ENCODE measurements around the gene AGAP3.

AGAP3 gene

DNA sequence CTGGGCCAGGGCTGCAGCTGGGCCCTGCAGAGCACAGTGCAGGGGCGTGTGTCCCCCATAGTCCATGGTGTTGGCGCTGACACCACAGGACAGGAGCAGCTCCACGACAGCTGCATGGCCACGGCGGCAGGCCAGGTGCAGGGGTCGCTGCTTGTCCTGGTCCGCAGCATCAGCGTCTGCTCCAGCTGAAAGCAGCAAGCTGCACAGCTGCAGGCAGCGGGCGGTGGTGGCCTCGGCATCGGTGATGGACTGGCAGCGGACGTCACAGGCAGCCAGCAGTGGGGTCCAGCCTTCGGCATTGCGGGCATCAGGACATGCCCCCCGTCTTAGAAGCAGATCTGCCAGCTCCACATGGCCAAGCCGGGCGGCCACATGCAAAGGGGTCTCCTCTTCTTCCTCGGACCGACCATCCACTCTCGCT, 94.7 kb downstream of the AGAP3 start:
- no peak for DNase-seq
- no peak overlapping the region for H3K27ac ChIP-seq
- in situ Hi-C loops (cut with HindIII; ENCODE audit: low pct_ligation_motif_present, low sequenced_read_pairs): no loop called here
- no peak overlapping the region for H3K4me3 ChIP-seq (ENCODE audit: low read depth, low read length)
- no peaks in the 10 kb centered on the region for H3K36me3 ChIP-seq (replicated peaks)
- peaks cover 33% of the 10 kb centered on the region for H3K27me3 ChIP-seq (replicated peaks)
- no peak for TF ChIP-seq CTCF (IDR thresholded peaks at IDR 0.05; ENCODE audit: low read depth, low read length, missing control alignments)

- no peaks in the 10 kb centered on the region for H3K36me3 ChIP-seq (replicated peaks)
- peaks cover 12% of the 10 kb centered on the region for H3K27me3 ChIP-seq (replicated peaks)
- no peak for DNase-seq
- in situ Hi-C loops (cut with HindIII; ENCODE audit: low pct_ligation_motif_present, low sequenced_read_pairs): no loop called here
- H3K4me3 ChIP-seq (ENCODE audit: low read depth, low read length): no peak overlapping the region
- TF ChIP-seq CTCF (IDR thresholded peaks at IDR 0.05; ENCODE audit: low read depth, low read length, missing control alignments): no peak
- H3K27ac ChIP-seq: no peak overlapping the region
Measured at GRCh38 chr7:151185762-151186639, 99.7 kb downstream of the AGAP3 start.

DNA sequence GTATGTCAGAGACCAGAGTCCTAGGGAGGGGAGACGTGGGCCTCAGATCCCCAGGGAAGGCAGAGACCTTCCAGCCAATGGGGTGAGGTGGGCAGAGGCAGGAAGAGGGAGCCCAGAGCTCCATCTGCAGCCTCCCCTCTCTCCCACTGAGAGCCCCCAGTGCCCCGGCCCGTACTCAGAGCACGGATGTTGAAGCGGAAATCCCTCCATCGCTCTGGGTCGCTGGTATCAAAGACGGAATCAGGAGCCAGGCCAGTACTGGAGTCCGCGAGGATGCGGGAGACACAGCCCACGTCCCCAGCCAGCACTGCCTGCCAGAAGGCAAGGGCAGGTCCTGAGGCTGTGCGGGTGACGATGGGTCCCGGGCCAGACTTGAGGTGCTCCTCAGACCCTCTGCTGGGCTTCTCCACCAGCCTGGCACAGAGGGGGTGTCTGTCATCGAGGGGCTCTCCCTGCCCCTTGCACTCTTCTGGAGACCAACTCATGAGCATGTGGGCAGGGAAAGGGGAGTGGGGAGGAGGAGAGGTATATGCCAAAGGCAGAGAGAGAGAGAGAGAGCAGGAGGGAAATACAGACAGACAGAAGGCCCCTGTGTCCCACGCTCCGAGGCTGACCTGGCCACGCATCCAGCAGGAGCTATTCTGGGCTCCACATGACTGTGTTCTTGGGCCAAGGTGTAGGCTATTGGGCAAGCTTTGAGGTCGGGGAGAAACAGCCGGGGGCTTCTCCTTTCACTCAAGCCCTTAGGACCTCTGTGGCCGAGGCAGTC, 100.5 kb downstream of the AGAP3 start, which contains the start of gene ASB10:
Gene ASB10, minus strand, starts transcription at position 611 of the 769 bp plus-strand sequence. Its CDS starts 120 bp downstream, at position 491.
- Histone ChIP-seq H3K36me3 (replicated peaks) (no peaks in the 10 kb centered on the region), H3K27ac (no peak within 1 kb of the TSS), H3K4me3 (ENCODE audit: low read depth, low read length) (no peak within 1 kb of the TSS), H3K27me3 (replicated peaks) (peaks cover 10% of the 10 kb centered on the region)
- TF ChIP-seq CTCF (IDR thresholded peaks at IDR 0.05; ENCODE audit: low read depth, low read length, missing control alignments): no peak
- in situ Hi-C loops (cut with HindIII; ENCODE audit: low pct_ligation_motif_present, low sequenced_read_pairs): no loop called here
- DNase-seq: no peak

- TF ChIP-seq CTCF (IDR thresholded peaks at IDR 0.05; ENCODE audit: low read depth, low read length, missing control alignments): no peak
- Histone ChIP-seq H3K27me3 (replicated peaks) (peaks cover 10% of the 10 kb centered on the region), H3K27ac (no peak overlapping the region), H3K36me3 (replicated peaks) (no peaks in the 10 kb centered on the region), H3K4me3 (ENCODE audit: low read depth, low read length) (no peak overlapping the region)
- in situ Hi-C loops (cut with HindIII; ENCODE audit: low pct_ligation_motif_present, low sequenced_read_pairs): no loop called here
- no peak for DNase-seq
Measured at GRCh38 chr7:151187409-151188251, 101.4 kb downstream of the AGAP3 start.

GRCh38 chr7:151188252-151188542, 101.9 kb downstream of the AGAP3 start:
- Histone ChIP-seq H3K4me3 (ENCODE audit: low read depth, low read length) (no peak overlapping the region), H3K27ac (no peak overlapping the region), H3K27me3 (replicated peaks) (peaks cover 10% of the 10 kb centered on the region), H3K36me3 (replicated peaks) (no peaks in the 10 kb centered on the region)
- in situ Hi-C loops (cut with HindIII; ENCODE audit: low pct_ligation_motif_present, low sequenced_read_pairs): no loop called here
- no peak for TF ChIP-seq CTCF (IDR thresholded peaks at IDR 0.05; ENCODE audit: low read depth, low read length, missing control alignments)
- DNase-seq: no peak

All from brain microvascular endothelial cell (primary cell).